Liver (tissue), 3 donors: ENCODE data around the gene NEDD4.

ENCODE experiments used
- EGR1 ChIP-seq, 2 donors: IDR thresholded peaks; 2 replicates each; pipeline ENCODE4 v1.6.1; 2016 to 2018; ENCODE audit warnings: antibody characterized with exemption in 2 of 2, low read depth in 2 of 2
- FOXA1 ChIP-seq: IDR thresholded peaks from 2 replicates; pipeline ENCODE4 v1.6.1; 2016; ENCODE audit warnings: antibody characterized with exemption
- GABPA ChIP-seq, 2 donors: IDR thresholded peaks in 1 of 2; conservative IDR thresholded peaks in 1 of 2; 2 replicates each; pipeline ENCODE4 v1.6.1; 2016; ENCODE audit warnings: antibody characterized with exemption in 2 of 2, mild to moderate bottlenecking in 1 of 2, moderate library complexity in 1 of 2
- HNF4G ChIP-seq: IDR thresholded peaks from 2 replicates; pipeline ENCODE4 v1.6.1; 2016; ENCODE audit warnings: antibody characterized with exemption
- JUND ChIP-seq, 2 donors: IDR thresholded peaks; 2 replicates each; pipeline ENCODE4 v1.6.1; 2016; ENCODE audit warnings: antibody characterized with exemption in 2 of 2
- RAD21 ChIP-seq, 2 donors: IDR thresholded peaks; 2 replicates each; pipeline ENCODE4 v1.6.1; 2016; ENCODE audit warnings: antibody characterized with exemption in 2 of 2, mild to moderate bottlenecking in 2 of 2
- SP1 ChIP-seq: IDR thresholded peaks from 2 replicates; pipeline ENCODE4 v1.6.1; 2018; ENCODE audit warnings: antibody characterized with exemption, mild to moderate bottlenecking
- TAF1 ChIP-seq: conservative IDR thresholded peaks from 2 replicates; pipeline ENCODE4 v1.6.1; 2016; ENCODE audit warnings: antibody characterized with exemption, mild to moderate bottlenecking
- YY1 ChIP-seq: IDR thresholded peaks from 2 replicates; pipeline ENCODE4 v1.6.1; 2016; ENCODE audit warnings: antibody characterized with exemption, mild to moderate bottlenecking
- TF ChIP-seq, protein P1 (sequence below): fragments of 150-350 bp; IDR thresholded peaks from 2 replicates; pipeline ENCODE4 v1.5.1; 2017; ENCODE audit warnings: improper control_type of control experiment, low read depth, low read length; ENCODE audit not compliant: missing input control
- TF ChIP-seq, protein P2 (sequence below): IDR thresholded peaks from 2 replicates; pipeline ENCODE4 v1.6.1; 2016; ENCODE audit warnings: antibody characterized with exemption
- TF ChIP-seq, protein P3 (sequence below): IDR thresholded peaks from 2 replicates; pipeline ENCODE4 v1.6.1; 2016; ENCODE audit warnings: antibody characterized with exemption, mild to moderate bottlenecking
- TF ChIP-seq, protein P4 (sequence below): IDR thresholded peaks from 2 replicates; pipeline ENCODE4 v1.6.1; 2016; ENCODE audit warnings: antibody characterized with exemption
- TF ChIP-seq, protein P5 (sequence below): IDR thresholded peaks from 2 replicates; pipeline ENCODE4 v1.6.1; 2016; ENCODE audit warnings: antibody characterized with exemption
- donor health status: healthy.
- donor health status: healthy.

DNA sequence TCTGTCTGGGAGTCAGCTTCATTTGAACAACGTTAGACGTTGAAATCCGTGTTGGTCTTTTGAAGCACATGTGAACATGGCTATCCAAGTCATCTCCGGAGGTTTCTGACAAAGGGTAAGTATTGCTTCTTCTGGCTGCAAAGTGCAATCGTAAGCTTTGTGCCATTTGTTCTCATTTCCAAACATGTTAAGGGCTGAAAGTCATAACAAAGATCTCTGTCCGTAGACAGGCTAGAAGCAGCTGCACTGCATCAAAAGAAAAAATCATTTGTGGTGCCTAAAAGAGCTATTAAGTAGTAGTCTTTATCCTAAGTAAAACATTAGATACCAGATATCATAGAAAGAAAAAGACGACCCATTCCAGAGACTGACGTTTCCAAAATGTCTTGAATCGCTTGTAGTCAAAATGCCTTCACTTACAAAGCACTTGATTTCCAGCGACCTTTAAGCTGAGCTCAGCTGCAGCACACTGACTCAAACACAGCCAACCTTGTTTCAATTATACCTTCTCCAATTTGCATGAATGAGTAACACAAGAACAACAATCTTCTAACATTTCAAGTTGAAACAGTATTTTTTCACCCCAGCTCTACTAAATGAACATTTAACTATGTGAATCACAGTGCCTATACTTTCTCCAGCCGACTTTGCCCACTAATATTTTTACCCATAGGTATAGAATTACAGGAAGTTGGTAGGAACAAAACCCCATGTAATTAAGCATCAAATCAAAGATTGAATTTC, 76.6 kb downstream of the NEDD4 start:
- TF ChIP-seq, protein P1, sequence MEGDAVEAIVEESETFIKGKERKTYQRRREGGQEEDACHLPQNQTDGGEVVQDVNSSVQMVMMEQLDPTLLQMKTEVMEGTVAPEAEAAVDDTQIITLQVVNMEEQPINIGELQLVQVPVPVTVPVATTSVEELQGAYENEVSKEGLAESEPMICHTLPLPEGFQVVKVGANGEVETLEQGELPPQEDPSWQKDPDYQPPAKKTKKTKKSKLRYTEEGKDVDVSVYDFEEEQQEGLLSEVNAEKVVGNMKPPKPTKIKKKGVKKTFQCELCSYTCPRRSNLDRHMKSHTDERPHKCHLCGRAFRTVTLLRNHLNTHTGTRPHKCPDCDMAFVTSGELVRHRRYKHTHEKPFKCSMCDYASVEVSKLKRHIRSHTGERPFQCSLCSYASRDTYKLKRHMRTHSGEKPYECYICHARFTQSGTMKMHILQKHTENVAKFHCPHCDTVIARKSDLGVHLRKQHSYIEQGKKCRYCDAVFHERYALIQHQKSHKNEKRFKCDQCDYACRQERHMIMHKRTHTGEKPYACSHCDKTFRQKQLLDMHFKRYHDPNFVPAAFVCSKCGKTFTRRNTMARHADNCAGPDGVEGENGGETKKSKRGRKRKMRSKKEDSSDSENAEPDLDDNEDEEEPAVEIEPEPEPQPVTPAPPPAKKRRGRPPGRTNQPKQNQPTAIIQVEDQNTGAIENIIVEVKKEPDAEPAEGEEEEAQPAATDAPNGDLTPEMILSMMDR = no peak
- TF ChIP-seq, protein P2, sequence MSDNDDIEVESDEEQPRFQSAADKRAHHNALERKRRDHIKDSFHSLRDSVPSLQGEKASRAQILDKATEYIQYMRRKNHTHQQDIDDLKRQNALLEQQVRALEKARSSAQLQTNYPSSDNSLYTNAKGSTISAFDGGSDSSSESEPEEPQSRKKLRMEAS = no peak
- no peak for TF ChIP-seq SP1
- no peak for TF ChIP-seq FOXA1
- TF ChIP-seq, protein P3, sequence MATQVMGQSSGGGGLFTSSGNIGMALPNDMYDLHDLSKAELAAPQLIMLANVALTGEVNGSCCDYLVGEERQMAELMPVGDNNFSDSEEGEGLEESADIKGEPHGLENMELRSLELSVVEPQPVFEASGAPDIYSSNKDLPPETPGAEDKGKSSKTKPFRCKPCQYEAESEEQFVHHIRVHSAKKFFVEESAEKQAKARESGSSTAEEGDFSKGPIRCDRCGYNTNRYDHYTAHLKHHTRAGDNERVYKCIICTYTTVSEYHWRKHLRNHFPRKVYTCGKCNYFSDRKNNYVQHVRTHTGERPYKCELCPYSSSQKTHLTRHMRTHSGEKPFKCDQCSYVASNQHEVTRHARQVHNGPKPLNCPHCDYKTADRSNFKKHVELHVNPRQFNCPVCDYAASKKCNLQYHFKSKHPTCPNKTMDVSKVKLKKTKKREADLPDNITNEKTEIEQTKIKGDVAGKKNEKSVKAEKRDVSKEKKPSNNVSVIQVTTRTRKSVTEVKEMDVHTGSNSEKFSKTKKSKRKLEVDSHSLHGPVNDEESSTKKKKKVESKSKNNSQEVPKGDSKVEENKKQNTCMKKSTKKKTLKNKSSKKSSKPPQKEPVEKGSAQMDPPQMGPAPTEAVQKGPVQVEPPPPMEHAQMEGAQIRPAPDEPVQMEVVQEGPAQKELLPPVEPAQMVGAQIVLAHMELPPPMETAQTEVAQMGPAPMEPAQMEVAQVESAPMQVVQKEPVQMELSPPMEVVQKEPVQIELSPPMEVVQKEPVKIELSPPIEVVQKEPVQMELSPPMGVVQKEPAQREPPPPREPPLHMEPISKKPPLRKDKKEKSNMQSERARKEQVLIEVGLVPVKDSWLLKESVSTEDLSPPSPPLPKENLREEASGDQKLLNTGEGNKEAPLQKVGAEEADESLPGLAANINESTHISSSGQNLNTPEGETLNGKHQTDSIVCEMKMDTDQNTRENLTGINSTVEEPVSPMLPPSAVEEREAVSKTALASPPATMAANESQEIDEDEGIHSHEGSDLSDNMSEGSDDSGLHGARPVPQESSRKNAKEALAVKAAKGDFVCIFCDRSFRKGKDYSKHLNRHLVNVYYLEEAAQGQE = no peak
- no peak for TF ChIP-seq EGR1 (IDR thresholded peaks at IDR 0.05; ENCODE audit: low read depth in 2 of 2)
- no peak for TF ChIP-seq GABPA (IDR thresholded peaks at IDR 0.05 in 1 of 2, conservative IDR thresholded peaks at IDR 0.05 in 1 of 2)
- no peak for TF ChIP-seq YY1
- TF ChIP-seq RAD21 (IDR thresholded peaks at IDR 0.05) = no peak
- TF ChIP-seq, protein P4, sequence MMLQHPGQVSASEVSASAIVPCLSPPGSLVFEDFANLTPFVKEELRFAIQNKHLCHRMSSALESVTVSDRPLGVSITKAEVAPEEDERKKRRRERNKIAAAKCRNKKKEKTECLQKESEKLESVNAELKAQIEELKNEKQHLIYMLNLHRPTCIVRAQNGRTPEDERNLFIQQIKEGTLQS = no peak
- TF ChIP-seq, protein P5, sequence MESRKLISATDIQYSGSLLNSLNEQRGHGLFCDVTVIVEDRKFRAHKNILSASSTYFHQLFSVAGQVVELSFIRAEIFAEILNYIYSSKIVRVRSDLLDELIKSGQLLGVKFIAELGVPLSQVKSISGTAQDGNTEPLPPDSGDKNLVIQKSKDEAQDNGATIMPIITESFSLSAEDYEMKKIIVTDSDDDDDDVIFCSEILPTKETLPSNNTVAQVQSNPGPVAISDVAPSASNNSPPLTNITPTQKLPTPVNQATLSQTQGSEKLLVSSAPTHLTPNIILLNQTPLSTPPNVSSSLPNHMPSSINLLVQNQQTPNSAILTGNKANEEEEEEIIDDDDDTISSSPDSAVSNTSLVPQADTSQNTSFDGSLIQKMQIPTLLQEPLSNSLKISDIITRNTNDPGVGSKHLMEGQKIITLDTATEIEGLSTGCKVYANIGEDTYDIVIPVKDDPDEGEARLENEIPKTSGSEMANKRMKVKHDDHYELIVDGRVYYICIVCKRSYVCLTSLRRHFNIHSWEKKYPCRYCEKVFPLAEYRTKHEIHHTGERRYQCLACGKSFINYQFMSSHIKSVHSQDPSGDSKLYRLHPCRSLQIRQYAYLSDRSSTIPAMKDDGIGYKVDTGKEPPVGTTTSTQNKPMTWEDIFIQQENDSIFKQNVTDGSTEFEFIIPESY = no peak
- TF ChIP-seq TAF1 = no peak
- no peak for TF ChIP-seq HNF4G
- TF ChIP-seq JUND (IDR thresholded peaks at IDR 0.05) = no peak
